Measurements from ENCODE around the gene PDZRN4. TPM values are rescaled to one million over a fixed set of nuclear protein-coding genes. Genes with fewer than 3 reads are reported as not detected.
"Not testable (repeated sequence)": the region's sequence is repeated elsewhere in the genome, so short reads cannot be mapped to it uniquely, and the experiment has no call there.

The PDZRN4 gene
- total and polyA plus RNA-seq, 8 donors, result 0.58 to 29.0 (median 2.2) TPM

- H3K27ac ChIP-seq, result no peak overlapping the region
- intact Hi-C loops (cut with DNase I; ENCODE audit: low total_unique reads), result no loop called here
Observed at GRCh38 chr12:41151793-41152192, 36.3 kb upstream of the PDZRN4 start.

GRCh38 chr12:41162461-41162860, 25.7 kb upstream of the PDZRN4 start:
- Histone ChIP-seq H3K4me3 (no peak overlapping the region), H3K27me3 (no peaks in the 10 kb centered on the region), H3K9me3 (no peaks in the 10 kb centered on the region), H3K36me3 (no peaks in the 10 kb centered on the region), H3K27ac (no peak overlapping the region), H3K4me1 (no peaks in the 10 kb centered on the region)
- intact Hi-C loops (cut with DNase I; ENCODE audit: low total_unique reads), result no loop called here
- whole genome bisulfite sequencing, 5 donors, result 18 to 42% (median 23%) methylated on average over 5 of the region's 5 CpGs
- no peak for DNase-seq
- no peak for TF ChIP-seq POLR2AphosphoS5 (IDR thresholded peaks at IDR 0.05)
- no peak for TF ChIP-seq POLR2A (IDR thresholded peaks at IDR 0.05)
- TF ChIP-seq EP300 (IDR thresholded peaks at IDR 0.05), result no peak
- TF ChIP-seq CTCF (IDR thresholded peaks at IDR 0.05), result no peak

More at GRCh38 chr12:41151793-41152192, 36.3 kb upstream of the PDZRN4 start:
- no peaks in the 10 kb centered on the region for H3K4me1 ChIP-seq
- WGBS, 5 donors, result 69 to 80% (median 73%) methylated on average over 3 of the region's 3 CpGs
- no peaks in the 10 kb centered on the region for H3K36me3 ChIP-seq
- DNase-seq, result no peak
- TF ChIP-seq POLR2A (IDR thresholded peaks at IDR 0.05) (no peak), POLR2AphosphoS5 (IDR thresholded peaks at IDR 0.05) (no peak), EP300 (IDR thresholded peaks at IDR 0.05) (no peak), CTCF (IDR thresholded peaks at IDR 0.05) (no peak)
- H3K27me3 ChIP-seq, result no peaks in the 10 kb centered on the region
- peaks cover 0 to 5% (median 0%) of the 10 kb centered on the region in 4 donors for H3K9me3 ChIP-seq
- H3K4me3 ChIP-seq, result no peak overlapping the region

- no peaks in the 10 kb centered on the region for H3K9me3 ChIP-seq
- H3K27me3 ChIP-seq, result no peaks in the 10 kb centered on the region
- TF ChIP-seq CTCF (IDR thresholded peaks at IDR 0.05), result no peak
- TF ChIP-seq POLR2AphosphoS5 (IDR thresholded peaks at IDR 0.05), result no peak
- TF ChIP-seq EP300 (IDR thresholded peaks at IDR 0.05), result no peak
- no peak for TF ChIP-seq POLR2A (IDR thresholded peaks at IDR 0.05)
- intact Hi-C loops (cut with DNase I; ENCODE audit: low total_unique reads), result no loop called here
- H3K27ac ChIP-seq, result no peak overlapping the region
- H3K36me3 ChIP-seq, result no peaks in the 10 kb centered on the region
- no peak overlapping the region for H3K4me3 ChIP-seq
- WGBS, 5 donors, result 76 to 89% (median 79%) methylated on average over 1 of the region's 1 CpG
- DNase-seq, result no peak
- no peaks in the 10 kb centered on the region for H3K4me1 ChIP-seq
Observed at GRCh38 chr12:41167701-41168100, 20.4 kb upstream of the PDZRN4 start.

- no peak for DNase-seq
- intact Hi-C loops (cut with DNase I; ENCODE audit: low total_unique reads), result no loop called here
- Histone ChIP-seq H3K36me3 (no peaks in the 10 kb centered on the region), H3K9me3 (no peaks in the 10 kb centered on the region), H3K4me3 (no peak overlapping the region), H3K27me3 (no peaks in the 10 kb centered on the region), H3K4me1 (no peaks in the 10 kb centered on the region), H3K27ac (no peak overlapping the region)
- WGBS, 5 donors, result 50 to 81% (median 71%) methylated on average over 2 of the region's 2 CpGs
- no peak for TF ChIP-seq CTCF (IDR thresholded peaks at IDR 0.05)
- no peak for TF ChIP-seq POLR2AphosphoS5 (IDR thresholded peaks at IDR 0.05)
Observed at GRCh38 chr12:41174602-41175001, 13.5 kb upstream of the PDZRN4 start.

- H3K36me3 ChIP-seq; intact Hi-C loops (cut with DNase I; ENCODE audit: low total_unique reads); H3K27ac ChIP-seq; H3K9me3 ChIP-seq; H3K27me3 ChIP-seq; DNase-seq; H3K4me1 ChIP-seq; H3K4me3 ChIP-seq: not testable (repeated sequence)
- WGBS, 5 donors, result 80 to 100% (median 90%) methylated on average over 1 of the region's 1 CpG
Observed at GRCh38 chr12:41179507-41179906, 8.6 kb upstream of the PDZRN4 start.

Data from stomach (tissue), 9 donors.